Body of pancreas (tissue), 4 donors: Measurements from ENCODE around the gene ERVFRD-1.

ENCODE experiments used
- POLR2A ChIP-seq, 3 donors: fragments of 450-650 bp; IDR thresholded peaks; one replicate each; pipeline ENCODE4 v1.6.1; 2016; ENCODE audit warnings: antibody characterized with exemption in 3 of 3, mild to moderate bottlenecking in 2 of 3
- TF ChIP-seq, protein P1 (sequence below), 7 experiments: fragments of 450-650 bp in 4 of 7; fragments of 200-600 bp in 3 of 7; sonication (generic) in 3 of 7; IDR thresholded peaks; one replicate each; pipeline ENCODE4 v1.5.1; 2016 to 2019; ENCODE audit warnings: antibody characterized with exemption in 7 of 7

DNA sequence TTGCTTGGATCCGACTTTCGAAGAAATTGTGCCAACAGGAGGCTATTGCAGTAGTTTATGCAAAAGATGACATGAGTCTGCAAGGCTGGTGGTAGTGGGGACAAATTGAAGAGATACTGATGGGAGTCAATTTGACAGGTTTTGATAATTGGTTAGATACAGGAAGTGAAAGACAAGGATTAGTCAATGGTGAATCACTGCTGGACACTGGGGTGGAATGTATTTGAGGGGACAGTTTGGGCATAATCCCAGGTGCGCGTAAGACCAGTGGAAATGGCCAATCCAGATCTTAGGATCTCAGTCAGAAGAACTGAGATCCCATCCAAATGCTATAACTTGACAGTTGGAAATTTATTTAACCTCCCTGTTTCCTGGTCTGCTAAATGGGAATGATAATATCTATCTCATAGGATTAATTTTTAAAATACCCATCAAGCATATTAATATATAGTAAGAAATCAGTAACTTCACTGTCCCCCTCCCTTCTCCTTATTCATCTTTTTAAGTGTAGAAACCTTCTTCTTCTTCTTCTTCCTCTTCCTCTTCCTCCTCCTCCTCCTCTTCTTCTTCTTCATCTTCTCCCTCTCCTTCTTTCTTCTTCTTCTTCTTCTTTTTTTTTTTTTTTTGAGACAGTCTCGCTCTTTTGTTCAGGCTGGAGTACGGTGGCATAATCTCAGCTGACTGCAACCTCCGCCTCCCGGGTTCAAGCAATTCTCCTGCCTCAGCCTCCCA lies 30.9 kb upstream of the ERVFRD-1 start:
- TF ChIP-seq, protein P1, sequence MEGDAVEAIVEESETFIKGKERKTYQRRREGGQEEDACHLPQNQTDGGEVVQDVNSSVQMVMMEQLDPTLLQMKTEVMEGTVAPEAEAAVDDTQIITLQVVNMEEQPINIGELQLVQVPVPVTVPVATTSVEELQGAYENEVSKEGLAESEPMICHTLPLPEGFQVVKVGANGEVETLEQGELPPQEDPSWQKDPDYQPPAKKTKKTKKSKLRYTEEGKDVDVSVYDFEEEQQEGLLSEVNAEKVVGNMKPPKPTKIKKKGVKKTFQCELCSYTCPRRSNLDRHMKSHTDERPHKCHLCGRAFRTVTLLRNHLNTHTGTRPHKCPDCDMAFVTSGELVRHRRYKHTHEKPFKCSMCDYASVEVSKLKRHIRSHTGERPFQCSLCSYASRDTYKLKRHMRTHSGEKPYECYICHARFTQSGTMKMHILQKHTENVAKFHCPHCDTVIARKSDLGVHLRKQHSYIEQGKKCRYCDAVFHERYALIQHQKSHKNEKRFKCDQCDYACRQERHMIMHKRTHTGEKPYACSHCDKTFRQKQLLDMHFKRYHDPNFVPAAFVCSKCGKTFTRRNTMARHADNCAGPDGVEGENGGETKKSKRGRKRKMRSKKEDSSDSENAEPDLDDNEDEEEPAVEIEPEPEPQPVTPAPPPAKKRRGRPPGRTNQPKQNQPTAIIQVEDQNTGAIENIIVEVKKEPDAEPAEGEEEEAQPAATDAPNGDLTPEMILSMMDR (IDR thresholded peaks at IDR 0.05): no peak
- no peak for TF ChIP-seq POLR2A (IDR thresholded peaks at IDR 0.05)
